ENCODE data around the gene SNPH.
A peak's percentile ranks its signal among the peaks of the same experiment; 100 is the strongest.

SNPH gene

DNA sequence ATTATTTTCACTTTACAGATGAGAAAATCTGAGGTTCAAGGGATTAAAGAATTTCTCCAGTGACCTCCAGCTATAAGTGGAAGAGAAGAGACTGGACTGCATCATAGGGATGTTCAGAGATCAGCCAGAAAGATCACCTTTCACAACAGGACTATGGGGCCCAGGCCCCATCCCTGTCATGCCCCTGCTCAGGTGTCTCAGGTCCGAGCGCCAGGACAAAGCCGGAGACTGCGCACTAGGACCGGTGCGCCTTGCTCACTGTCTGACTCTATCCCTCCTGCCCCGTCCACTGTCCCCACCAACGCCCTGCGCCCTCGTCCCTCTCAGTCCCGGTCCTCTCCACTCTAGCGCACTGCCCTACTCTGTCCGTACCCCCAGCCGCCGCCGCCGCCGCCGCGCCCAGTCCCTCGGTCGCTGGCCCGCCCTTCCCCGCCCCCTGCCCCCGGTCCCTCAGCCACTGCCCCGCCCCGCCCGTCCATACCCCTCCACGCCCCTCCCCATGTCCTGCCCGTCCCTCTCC lies 40.8 kb upstream of the SNPH start:
- TF ChIP-seq, protein P1, sequence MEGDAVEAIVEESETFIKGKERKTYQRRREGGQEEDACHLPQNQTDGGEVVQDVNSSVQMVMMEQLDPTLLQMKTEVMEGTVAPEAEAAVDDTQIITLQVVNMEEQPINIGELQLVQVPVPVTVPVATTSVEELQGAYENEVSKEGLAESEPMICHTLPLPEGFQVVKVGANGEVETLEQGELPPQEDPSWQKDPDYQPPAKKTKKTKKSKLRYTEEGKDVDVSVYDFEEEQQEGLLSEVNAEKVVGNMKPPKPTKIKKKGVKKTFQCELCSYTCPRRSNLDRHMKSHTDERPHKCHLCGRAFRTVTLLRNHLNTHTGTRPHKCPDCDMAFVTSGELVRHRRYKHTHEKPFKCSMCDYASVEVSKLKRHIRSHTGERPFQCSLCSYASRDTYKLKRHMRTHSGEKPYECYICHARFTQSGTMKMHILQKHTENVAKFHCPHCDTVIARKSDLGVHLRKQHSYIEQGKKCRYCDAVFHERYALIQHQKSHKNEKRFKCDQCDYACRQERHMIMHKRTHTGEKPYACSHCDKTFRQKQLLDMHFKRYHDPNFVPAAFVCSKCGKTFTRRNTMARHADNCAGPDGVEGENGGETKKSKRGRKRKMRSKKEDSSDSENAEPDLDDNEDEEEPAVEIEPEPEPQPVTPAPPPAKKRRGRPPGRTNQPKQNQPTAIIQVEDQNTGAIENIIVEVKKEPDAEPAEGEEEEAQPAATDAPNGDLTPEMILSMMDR (IDR thresholded peaks at IDR 0.05; ENCODE audit: insufficient read depth, low read length): no peak
- Histone ChIP-seq H3K27me3 (ENCODE audit: insufficient read depth, poor library complexity, severe bottlenecking) (peaks cover 30% of the 10 kb centered on the region), H3K4me3 (replicated peaks; ENCODE audit: insufficient read depth, low read length) (peak overlapping the region; percentile 23; the same call in 1 of the 2 replicates), H3K27ac (replicated peaks) (no peak overlapping the region)
- DNase-seq (ENCODE audit: low read depth in 1 of 2, low spot score in 1 of 2): no peak

DNA sequence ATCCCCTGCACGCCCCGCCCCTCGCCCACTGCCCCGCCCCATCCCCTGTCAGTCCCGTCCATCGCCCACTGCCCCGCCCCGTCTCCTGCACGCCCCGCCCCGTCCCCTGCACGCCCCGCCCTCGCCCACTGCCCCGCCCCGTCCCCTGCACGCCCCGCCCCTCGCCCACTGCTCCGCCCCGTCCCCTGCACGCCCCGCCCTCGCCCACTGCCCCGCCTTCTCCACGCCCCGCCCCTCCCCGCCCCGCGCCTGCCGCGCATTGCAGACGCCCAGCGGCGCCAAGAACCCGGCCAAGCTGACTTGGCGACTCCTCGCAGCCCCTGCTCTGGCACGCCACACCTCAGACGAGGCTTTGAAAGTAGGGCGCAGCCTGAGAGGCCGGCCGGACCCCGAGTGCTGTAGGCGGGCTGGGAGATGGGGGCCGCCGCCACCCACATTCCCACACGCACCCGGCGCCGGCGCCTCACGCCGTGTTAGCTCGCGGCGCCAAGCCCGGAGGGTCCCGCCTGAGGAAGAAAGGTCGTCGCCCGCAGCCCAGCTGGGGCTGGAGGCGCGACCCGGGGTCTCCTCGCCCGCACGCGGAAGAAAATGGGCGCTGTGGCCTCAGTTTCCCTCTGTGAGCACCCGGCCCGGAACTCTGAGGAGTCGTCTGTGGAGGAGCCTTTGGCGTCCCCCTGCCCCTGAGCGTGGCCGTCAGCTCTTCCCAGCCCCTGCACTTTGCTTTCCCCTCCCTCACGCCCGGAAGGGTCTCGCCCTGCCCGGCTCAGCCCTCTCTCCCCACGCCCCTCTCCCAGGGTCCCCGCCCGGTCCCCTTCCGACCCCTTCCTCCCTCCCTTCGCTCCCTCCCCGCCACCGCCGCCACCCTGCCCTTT lies 40.1 kb upstream of the SNPH start, which contains the start of gene RAD21L1:
TSS of gene RAD21L1 (plus strand) at position 262 of the 872 bp plus-strand sequence. CDS start 2,410 bp downstream, outside the sequence.
- peak; percentile 20 to 45 for DNase-seq (ENCODE audit: low read depth in 1 of 2, low spot score in 1 of 2)
- Histone ChIP-seq H3K4me3 (replicated peaks; ENCODE audit: insufficient read depth, low read length) (peak within 1 kb of the TSS; percentile 43), H3K27ac (replicated peaks) (no peak within 1 kb of the TSS), H3K27me3 (ENCODE audit: insufficient read depth, poor library complexity, severe bottlenecking) (peaks cover 30% of the 10 kb centered on the region)
- TF ChIP-seq, protein P1 (IDR thresholded peaks at IDR 0.05; ENCODE audit: insufficient read depth, low read length): no peak
- TF ChIP-seq SPI1 (IDR thresholded peaks at IDR 0.05; ENCODE audit: borderline replicate concordance, low read depth): no peak
- no peak for TF ChIP-seq GABPA (IDR thresholded peaks at IDR 0.05; ENCODE audit: low read depth)
- no peak for TF ChIP-seq POLR2AphosphoS5 (IDR thresholded peaks at IDR 0.05; ENCODE audit: low read depth)
- TF ChIP-seq, protein P2, sequence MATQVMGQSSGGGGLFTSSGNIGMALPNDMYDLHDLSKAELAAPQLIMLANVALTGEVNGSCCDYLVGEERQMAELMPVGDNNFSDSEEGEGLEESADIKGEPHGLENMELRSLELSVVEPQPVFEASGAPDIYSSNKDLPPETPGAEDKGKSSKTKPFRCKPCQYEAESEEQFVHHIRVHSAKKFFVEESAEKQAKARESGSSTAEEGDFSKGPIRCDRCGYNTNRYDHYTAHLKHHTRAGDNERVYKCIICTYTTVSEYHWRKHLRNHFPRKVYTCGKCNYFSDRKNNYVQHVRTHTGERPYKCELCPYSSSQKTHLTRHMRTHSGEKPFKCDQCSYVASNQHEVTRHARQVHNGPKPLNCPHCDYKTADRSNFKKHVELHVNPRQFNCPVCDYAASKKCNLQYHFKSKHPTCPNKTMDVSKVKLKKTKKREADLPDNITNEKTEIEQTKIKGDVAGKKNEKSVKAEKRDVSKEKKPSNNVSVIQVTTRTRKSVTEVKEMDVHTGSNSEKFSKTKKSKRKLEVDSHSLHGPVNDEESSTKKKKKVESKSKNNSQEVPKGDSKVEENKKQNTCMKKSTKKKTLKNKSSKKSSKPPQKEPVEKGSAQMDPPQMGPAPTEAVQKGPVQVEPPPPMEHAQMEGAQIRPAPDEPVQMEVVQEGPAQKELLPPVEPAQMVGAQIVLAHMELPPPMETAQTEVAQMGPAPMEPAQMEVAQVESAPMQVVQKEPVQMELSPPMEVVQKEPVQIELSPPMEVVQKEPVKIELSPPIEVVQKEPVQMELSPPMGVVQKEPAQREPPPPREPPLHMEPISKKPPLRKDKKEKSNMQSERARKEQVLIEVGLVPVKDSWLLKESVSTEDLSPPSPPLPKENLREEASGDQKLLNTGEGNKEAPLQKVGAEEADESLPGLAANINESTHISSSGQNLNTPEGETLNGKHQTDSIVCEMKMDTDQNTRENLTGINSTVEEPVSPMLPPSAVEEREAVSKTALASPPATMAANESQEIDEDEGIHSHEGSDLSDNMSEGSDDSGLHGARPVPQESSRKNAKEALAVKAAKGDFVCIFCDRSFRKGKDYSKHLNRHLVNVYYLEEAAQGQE (IDR thresholded peaks at IDR 0.05; ENCODE audit: insufficient replicate concordance, low read depth): no peak

DNA sequence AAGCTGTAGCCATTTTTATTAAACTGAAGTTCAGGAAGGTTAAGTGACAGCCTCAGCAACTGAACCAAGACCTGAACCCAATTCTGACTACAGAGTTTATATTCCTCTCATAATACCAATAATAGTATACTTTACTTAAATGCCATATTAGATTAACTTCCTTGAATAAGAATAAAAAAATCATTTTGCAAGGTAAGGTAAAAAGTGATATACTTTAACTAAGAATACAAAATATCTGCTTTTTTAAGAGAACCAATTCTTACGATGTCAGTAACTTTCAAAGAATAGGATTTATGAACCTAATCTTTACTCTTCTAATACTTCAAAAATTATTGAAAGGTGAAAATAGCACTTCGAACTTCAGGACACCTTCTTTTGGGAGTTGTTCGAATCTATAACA lies 36.6 kb upstream of the SNPH start:
- peaks cover 30% of the 10 kb centered on the region for H3K27me3 ChIP-seq (ENCODE audit: insufficient read depth, poor library complexity, severe bottlenecking)
- TF ChIP-seq, protein P2 (IDR thresholded peaks at IDR 0.05; ENCODE audit: insufficient replicate concordance, low read depth): no peak
- no peak for TF ChIP-seq SPI1 (IDR thresholded peaks at IDR 0.05; ENCODE audit: borderline replicate concordance, low read depth)
- TF ChIP-seq, protein P1 (IDR thresholded peaks at IDR 0.05; ENCODE audit: insufficient read depth, low read length): no peak
- DNase-seq (ENCODE audit: low read depth in 1 of 2, low spot score in 1 of 2): no peak
- H3K4me3 ChIP-seq (replicated peaks; ENCODE audit: insufficient read depth, low read length): no peak overlapping the region
- no peak overlapping the region for H3K27ac ChIP-seq (replicated peaks)

Data from HL-60 (cell line).